Middle frontal gyrus (tissue), 1 donor: Measurements from ENCODE around the gene AGAP1.
"Not testable (repeated sequence)": the region's sequence is repeated elsewhere in the genome, so short reads cannot be mapped to it uniquely, and the experiment has no call there.

Experiments used
- DNase-seq: peaks from one replicate; pipeline ENCODE4 v3.0.0-alpha.2; 2015; ENCODE audit warnings: low spot score; ENCODE audit errors: extremely low spot score

The AGAP1 gene

DNA sequence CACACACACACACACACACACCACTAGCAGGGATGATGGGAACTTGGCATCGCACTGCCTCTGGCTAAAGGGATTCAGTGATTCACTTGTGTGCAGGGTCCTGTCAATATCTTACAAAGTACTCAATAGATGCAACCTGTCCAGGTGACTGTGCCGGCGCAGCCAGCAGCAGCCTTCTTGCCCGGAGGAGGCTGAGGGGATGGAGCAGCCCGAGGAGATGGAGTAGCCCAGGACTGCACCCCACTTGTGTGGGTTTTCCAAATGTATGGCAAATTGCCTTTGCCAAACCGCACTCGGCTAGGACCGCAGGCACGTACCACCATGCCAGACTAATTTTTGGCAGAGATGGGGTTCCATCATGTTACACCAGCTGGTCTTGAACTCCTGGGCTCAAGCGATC lies 643.2 kb downstream of the AGAP1 start:
- DNase-seq: no peak

DNA sequence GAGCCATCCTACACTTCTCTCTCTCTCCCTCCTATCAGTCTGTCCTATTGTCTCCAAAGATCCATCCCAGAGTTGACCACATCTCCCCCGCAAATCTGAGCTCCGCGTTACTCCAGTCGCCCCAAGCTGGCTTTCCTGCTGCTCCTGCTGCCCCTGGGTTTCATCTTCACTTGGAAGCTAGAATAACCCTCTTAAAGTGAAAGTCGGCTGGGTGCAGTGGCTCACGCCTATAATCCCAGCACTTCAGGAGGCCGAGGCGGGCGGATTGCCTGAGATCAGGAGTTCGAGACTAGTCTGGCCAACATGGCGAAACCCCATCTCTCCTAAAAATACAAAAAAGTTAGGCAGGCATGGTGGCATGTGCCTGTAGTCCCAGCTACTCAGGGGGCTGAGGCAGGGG lies 647.8 kb downstream of the AGAP1 start:
- not testable (repeated sequence) for DNase-seq

DNA sequence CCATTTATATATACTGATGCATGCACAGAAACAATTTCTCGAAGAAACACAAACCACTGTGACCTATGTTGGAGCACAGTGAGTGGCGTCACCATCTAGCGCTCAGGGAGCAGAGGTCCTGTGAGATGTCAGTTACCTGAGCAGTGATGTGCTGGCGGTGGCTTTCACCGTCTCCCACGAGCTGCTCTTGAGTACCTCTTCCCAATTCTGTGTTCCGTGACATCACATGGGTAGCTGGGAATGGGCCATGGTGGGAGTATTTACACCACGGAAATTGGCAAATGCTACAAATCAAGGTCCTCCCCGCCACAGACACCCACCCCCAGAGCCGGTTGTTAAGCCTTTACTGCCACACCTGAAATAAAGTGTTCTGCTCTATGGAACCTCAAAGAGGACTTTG lies 650.0 kb downstream of the AGAP1 start:
- no peak for DNase-seq

DNA sequence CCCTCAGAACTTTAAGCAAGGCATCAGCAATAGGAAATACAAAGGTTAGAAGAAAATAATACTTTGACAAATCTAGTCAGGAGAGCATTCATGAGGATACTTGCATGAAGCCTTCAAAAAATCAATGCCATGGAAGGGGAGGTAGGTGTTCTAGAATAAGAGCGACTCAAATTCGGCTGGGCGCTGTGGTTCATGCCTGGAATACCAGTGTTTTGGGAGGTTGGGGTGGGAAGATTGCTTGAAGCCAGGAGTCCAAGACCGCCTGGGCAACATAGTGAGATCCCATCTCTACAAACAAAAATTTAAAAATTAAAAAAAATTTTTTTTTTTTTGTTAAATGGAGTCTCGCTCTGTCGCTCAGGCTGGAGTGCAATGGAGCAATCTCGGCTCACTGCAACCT lies 652.6 kb downstream of the AGAP1 start:
- no peak for DNase-seq

DNA sequence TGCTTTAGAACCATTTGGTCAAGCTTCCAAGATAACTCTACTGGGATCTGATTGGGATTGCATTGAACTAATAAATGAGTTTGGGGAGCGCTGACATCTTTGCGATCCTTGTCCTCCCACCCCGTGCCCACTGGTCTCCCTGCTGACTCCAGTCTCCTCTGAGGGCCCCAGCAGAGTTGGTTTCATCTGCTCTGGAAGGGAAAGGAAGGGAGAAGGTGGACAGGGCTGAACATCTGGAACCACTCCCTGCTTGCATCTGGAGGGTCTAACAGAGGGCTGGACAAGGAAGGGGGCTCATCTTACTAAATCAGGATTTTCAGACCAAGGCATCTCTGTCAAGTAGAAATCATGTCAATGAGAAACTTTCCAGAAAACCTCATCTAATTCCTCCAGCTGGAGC lies 661.6 kb downstream of the AGAP1 start:
- no peak for DNase-seq

DNA sequence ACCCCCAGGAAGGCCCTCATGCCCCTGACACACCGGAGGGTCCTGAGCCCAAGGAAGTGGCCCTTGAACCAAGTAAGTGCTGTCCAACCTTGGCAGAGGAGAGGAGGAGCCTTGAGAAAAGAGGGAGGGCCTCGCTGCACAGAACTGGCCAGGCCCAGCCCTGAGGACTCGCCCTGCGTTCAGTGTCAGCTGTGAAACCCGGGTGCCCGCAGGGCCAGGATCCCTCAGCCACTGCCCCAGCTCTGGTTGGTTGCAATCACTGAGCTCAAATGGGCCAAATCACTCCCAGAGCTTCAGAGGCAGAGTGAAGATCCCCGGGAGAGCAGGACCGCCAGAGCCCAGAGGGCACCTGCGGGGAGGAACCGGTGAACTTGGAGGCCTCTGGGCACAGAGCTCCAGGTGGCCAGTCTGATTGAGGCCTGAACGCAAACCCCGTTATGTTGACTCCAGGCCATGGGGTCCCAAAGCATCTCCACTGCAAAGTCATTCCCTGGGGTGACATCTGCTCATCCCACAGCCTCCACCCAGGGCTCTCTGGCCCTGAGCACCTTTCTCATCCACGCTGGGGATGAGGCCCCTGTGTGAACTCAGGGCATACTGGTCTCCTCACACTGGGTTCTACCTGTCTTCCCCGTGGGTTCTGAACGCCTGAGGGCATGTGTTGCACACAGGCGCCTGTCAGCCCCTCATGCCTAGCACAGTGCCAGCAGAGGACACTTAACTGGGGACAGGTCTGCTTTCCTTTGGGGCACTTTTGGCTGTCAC lies 662.4 kb downstream of the AGAP1 start:
- no peak for DNase-seq

DNA sequence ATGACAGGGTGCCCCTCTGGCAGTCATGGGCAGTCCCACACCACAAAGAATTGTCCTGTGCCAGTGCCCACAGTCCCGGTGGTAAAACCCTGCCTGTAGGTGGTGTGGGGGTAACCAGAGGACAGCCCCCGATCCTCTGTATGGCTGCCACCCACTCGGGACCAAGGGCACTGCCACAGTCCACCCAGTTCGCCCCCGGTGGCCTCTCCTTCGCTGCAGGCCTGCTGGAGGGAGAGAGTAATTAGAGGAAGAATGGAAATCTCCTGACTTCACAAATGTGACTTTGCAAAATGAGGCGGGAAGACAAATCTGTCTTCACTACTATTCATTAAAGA lies 663.0 kb downstream of the AGAP1 start:
- no peak for DNase-seq

DNA sequence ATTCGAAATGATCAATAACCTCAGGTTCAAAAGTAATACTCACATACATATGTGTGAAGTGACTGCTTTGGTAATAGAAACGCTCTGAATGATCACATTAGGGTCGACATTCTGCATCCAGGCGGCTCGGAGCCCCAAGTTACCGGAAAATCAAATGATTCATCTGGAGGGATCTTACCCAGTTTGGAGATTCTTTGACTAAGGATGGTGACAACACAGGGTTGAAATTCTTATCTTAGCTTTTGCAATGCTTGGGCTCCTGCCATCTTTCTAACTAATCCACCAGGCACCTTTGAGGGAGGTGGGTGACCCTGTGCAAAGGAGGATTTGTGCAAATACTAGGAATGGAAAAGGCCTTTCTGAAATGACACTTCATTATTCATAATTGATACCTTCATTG lies 663.5 kb downstream of the AGAP1 start:
- DNase-seq: no peak

DNA sequence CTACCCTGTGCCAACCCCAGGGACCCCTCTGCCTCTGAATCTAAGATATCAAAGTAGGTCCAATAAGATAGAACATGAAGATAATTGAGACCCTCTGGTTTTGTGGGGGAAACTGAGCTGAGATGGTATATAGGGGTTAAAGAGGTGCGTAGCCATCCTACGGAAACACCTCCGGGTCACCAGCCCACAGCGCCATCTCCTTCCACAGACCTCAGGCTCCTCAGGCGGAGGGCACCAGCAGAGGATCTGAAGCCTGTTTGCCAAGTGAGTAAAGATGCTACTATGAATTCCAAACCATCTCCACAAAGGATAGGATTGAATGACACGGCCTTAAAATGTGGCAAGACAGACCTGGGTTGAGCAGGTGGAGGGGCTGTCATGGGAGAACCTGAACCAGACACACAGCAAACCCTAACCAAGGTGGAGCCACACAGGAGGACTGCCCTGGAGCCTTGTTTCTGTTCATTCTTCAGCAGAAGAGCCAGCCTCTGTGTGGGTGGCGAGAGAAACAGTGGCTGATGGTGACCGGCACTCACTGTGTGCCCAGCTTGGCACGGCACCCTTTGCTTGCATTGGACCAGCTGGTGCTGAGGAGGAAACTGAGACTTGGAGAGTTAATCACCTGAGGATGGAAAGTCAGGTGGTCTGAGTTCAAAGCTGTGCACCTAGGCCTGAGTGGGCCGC lies 664.1 kb downstream of the AGAP1 start:
- DNase-seq: no peak

DNA sequence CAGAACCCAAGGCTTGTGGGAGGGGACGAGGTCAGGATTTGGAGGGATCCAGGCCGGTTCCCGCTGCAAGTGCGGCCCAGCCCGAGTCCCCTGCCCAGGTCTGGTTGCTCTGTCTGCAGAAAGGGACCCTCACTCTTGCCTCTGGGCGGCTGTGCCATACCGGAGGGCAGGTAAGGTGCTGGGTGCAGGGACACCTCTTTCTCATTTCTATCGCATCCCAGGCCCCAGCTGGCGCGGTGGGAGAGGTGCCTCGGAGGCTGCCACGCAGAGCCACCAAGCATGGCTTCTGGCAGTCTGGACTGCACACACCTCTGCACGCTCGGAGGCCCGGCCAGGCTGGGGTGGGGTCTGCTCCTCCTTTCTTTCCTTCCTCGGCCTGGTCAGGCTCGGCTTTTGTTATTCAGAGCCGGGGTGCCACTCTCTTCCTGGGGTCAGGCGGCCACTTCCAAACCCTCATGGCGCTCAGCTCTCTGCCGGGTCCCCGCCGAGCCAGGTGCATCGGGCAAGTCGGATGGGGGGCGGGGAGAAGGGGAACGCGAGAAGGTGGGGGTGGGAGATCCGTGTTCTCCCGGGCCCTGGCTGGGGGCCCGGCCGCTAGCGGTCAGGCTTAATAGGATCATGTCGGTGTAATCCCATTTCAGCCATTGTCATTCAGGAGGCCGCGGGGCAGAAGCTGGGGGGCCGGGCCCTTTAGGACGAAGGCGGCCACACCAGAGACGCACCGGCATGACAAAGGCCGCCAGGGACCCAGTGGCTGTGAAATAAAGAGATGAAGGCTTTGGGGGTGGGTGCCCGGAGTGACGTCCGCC lies 665.3 kb downstream of the AGAP1 start:
- DNase-seq: no peak

DNA sequence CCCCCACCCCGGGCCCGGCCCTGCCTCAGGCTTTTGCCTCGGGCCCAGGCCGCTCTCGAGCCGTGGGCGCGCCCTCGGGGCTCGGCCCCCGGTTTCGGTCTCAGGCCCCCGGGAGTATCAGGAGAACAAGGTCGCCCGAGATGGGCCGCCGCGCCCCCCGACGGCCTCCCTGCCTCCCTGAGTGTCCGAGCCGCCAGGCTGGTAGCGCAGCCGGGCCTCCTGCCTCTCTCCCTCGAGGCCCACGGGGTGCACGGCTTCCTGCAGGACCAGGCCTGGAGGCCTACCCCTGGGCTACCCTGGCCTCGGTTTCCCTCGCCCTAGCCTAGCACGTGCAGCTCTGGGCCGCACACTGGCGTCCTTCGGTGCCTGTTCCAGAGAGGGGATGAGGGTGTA lies 665.9 kb downstream of the AGAP1 start:
- DNase-seq: no peak

DNA sequence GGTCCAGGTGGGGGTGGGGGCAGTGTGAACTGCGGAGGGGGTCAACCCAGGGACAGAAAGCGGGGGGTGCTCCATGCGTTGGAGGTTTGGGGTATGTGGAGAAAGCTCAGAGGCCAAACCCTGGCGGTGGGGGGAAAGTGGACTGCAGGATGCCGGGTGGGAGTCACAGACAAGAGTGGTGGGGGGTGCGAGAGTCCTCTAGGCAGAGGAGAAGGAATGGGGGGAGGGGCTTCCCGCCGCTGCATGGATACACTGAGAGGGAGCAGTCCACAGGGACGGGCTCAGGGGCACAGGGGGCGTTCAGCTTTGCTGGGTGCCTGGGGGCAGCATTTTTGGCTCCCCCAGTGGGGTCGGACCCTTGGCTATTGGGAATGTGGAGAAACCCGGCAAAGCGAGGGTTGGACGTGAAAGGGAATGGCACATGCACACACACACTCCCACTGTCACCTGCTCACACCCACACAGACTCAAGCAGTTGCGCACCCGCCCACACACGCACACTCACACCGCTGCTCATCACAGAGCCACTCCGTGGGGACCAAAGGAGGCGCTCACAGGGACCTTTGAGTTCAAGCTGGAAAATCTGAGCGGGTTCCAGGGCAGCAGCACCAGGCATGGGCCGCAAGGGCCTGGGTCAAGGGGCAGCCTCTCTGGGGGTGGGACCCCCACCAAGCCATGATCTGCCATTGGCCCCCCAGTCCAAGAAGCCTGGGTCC lies 666.7 kb downstream of the AGAP1 start:
- DNase-seq: no peak

DNA sequence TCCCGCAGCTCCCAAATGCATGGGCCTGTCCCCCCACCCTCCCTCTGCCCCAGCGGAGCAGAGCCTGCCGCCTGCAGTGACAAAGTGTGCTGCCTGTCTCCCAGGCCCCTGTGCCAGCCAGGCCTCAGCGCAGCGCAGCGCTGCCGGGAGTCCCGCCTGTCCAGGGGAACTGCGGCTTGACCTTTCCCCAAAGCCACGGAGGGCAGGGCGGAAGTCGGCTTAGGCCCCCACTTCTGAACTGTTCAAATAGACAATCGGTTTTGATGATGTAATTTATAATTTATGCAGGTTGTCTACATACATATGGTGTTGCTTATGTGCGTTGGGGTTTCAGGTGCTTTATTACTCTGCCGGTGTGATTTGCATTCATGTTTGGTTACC lies 667.2 kb downstream of the AGAP1 start:
- DNase-seq: no peak

DNA sequence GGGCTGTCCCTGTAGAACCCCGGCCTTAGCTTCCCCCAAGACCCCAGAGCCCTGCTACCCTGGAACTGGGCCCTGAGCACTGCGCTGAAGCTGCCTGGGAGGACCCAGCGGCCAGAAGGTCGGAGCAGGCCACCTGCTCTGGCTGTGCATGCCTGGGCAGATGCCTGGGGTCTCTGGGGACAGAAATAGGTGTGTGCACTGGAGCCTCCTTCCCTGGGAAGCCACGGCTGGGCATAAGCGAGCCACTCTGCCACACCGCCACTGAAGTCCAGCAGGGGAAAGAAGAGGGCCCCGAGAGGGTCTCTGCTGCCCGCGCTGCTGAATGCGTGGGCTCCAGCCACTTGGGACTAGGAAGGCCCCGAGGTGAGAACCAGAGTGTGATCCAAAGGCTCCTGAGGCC lies 667.7 kb downstream of the AGAP1 start:
- DNase-seq: no peak

DNA sequence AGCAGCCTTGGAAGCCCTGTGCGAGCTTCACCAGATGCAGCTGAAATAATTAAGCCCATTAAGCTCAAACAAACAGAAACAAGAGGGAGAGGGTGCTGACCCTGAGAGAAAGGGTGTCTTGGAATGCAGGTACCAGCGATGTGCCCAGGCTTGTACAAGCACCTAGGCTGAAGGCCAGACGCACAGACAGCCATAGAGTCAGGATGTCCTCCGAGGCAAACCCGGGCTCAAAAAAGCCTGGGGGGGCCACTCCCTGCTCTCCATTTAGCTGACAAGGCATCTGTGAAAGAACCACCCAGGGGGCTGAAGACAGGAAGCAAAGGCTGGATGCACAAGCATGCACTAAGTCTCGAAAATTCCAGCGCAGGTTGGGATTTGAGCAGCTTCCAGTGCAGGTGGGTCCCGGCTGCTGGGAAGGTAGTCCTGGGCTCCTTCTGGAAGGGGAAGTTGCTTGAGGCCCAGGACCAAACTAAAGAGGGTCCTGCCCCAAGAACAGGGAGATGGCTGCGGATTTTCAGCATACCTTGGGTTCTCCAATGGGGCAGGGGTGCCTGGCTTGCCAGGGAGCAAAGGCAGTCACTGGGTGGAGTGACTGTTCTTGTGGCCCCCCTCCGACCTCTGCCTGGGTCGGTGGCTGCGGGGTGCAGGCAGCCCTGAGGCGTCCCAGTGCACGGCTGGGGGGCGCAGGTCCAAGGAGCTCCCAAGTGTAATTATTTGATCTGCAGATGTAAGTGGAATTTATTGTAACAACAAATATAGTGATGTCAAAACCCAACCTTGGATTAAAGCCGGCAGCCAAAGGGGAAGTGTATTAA lies 668.4 kb downstream of the AGAP1 start:
- no peak for DNase-seq

DNA sequence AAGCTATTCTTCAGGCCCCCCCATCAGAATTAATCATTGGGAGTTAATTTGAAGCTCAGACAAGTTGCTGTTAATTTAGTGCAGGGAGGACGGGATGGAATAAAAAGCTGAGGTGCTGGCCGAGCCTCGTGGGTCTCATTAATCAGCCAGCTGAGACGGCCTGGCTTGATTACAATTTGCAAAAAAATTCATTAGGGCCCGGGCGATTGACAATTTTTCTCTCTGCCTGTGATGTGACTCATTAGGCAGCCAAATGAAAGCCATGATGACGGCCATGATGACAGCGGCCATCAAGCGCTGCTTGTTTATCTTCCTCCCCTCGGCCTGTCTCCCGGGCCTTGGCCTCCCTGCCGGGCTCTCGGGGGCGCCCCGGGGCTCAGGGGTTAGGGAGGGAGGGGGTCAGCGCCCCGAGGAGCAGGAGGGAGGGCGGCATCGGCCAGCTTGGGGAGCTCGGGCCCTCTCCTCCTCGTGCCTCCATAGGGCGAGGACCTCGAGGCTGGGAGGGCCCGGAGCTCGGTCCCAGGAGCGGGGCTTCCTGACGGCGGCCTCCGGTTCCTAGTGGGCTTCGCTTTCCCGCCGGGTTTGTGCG lies 669.1 kb downstream of the AGAP1 start:
- DNase-seq: no peak

DNA sequence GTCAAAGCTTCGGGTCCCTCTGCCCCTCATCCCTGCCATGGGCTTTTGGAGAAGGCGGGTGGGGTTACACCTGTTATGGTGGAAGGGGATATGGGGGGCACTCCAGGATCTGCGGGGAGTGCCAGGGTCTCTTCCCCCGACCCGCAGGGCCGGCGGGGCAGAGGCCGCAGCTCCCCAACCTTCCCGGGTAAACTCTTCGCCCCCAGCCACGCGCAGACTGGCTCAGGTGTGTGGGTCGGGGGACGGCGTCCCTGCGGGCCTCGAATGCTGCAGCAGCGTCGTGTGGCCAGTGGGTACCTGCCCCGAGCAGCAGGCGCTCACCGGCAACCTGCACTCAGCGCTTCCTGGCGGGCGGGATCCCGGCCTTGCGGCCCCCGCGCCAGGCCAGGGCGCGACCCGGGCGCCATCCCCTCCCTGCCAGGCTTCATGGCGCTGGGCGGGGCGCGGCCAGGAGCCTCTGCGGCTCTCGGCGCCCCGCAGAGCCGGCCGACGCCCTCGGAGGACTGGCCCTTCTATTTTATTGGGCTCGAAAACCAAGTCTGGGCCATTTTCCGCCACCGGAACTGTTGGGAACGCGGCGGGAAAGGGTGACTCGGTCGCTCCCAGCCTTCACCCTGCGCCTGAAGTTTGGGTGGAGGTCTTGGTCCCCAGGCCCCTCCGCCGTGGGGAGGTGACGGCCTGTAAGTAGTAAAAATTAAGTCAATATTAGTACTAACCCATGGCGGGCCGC lies 669.8 kb downstream of the AGAP1 start:
- no peak for DNase-seq

DNA sequence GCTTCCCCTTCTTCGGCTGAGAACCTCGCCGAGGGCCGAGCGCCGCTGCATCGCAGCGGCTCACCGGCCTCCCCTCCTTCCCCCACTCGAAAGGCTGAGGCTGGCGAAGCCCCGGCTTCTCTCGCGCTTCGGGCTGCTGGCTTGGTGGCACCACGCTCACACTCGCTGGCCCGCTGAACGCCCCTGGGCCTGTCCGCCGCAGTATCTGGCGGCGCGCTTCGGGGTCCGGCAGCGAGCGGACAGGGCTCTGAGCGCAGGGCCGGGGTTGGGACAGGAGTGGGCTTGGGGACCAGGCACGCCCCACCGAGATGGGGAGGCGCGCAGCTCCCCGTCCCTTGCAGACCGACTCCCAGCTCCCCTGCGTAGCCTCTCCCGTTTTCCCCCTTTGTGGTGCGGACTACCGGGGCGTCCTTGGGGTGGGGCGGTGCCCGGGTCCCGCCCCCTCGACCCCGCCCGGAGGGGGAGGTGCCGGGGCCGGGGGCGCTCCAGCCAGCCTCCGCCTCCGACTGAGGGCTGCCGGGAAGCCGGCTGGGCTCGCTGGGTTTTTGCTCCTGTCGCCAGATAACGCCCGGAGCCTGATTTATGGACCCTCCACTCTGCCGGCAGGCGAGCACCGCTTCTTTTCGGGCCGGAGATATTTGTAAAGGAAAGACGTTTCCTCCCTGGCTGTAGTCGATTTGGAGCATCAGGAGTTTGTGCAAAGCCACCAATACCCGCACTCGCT lies 670.5 kb downstream of the AGAP1 start:
- no peak for DNase-seq
